ENCODE measurements around the gene SAP30BP. TPM values are rescaled to one million over a fixed set of nuclear protein-coding genes. Genes with fewer than 3 reads are reported as not detected.

SAP30BP gene
- total and polyA plus RNA-seq, 2 of the 13 experiments (the other 11 are each of a cell fraction or from before 2014, with no cell fraction given) = 67.7 to 99.4 TPM

DNA sequence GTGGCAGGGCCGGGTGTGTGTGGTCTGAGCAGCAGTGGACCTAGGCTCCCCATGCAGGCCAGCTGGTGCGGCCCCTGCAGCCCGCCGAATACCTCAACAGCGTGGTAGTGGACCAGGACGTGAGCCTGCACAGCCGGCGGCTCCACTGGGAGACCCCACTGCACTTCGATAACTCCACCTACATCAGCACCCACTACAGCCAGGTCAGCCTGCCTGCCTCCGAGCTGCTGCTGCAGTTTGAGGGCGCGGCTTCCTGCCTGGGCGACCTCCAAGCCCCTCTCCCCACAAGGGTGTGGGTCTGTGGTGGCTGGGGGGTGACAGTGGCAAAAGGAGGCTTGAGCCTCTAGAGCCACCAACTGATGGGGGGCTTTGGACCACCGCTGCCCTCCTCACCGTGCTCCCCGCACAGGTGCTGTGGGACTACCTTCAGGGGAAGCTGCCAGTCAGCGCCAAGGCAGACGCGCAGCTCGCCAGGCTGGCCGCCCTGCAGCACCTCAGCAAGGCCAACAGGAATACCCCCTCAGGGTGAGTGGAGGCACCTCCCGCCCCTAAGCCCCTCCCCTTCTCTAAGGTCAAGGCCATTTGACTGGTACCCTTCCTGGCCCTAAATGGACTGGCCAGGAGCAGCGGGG lies 42.3 kb upstream of the SAP30BP start (continued):
- TF ChIP-seq, protein P1, sequence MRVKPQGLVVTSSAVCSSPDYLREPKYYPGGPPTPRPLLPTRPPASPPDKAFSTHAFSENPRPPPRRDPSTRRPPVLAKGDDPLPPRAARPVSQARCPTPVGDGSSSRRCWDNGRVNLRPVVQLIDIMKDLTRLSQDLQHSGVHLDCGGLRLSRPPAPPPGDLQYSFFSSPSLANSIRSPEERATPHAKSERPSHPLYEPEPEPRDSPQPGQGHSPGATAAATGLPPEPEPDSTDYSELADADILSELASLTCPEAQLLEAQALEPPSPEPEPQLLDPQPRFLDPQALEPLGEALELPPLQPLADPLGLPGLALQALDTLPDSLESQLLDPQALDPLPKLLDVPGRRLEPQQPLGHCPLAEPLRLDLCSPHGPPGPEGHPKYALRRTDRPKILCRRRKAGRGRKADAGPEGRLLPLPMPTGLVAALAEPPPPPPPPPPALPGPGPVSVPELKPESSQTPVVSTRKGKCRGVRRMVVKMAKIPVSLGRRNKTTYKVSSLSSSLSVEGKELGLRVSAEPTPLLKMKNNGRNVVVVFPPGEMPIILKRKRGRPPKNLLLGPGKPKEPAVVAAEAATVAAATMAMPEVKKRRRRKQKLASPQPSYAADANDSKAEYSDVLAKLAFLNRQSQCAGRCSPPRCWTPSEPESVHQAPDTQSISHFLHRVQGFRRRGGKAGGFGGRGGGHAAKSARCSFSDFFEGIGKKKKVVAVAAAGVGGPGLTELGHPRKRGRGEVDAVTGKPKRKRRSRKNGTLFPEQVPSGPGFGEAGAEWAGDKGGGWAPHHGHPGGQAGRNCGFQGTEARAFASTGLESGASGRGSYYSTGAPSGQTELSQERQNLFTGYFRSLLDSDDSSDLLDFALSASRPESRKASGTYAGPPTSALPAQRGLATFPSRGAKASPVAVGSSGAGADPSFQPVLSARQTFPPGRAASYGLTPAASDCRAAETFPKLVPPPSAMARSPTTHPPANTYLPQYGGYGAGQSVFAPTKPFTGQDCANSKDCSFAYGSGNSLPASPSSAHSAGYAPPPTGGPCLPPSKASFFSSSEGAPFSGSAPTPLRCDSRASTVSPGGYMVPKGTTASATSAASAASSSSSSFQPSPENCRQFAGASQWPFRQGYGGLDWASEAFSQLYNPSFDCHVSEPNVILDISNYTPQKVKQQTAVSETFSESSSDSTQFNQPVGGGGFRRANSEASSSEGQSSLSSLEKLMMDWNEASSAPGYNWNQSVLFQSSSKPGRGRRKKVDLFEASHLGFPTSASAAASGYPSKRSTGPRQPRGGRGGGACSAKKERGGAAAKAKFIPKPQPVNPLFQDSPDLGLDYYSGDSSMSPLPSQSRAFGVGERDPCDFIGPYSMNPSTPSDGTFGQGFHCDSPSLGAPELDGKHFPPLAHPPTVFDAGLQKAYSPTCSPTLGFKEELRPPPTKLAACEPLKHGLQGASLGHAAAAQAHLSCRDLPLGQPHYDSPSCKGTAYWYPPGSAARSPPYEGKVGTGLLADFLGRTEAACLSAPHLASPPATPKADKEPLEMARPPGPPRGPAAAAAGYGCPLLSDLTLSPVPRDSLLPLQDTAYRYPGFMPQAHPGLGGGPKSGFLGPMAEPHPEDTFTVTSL (CRISPR knock-in tag; IDR thresholded peaks at IDR 0.05; ENCODE audit: borderline replicate concordance) = no peak
- TF ChIP-seq ZBTB4 (CRISPR knock-in tag; IDR thresholded peaks at IDR 0.05; ENCODE audit: borderline replicate concordance) (no peak), NCOR1 (IDR thresholded peaks at IDR 0.05; ENCODE audit: borderline replicate concordance, low read length) (no peak), HIVEP1 (CRISPR knock-in tag; IDR thresholded peaks at IDR 0.05) (no peak), ZNF563 (CRISPR knock-in tag; IDR thresholded peaks at IDR 0.05) (no peak), ZNF263 (CRISPR knock-in tag; IDR thresholded peaks at IDR 0.05) (peak; percentile 60; the same call in 1 of the 2 replicates)
